HepG2 (cell line): ENCODE results near the gene RIOK3. TPM values are rescaled to one million over a fixed set of nuclear protein-coding genes. Genes with fewer than 3 reads are reported as not detected.

Experiments used
- ATAC-seq: fragments of 200-7000 bp; cut with Tn5 transposase; 3 replicates; pipeline ENCODE4 v1.9.1; 2020; ENCODE audit warnings: mild to moderate bottlenecking, moderate library complexity
- BruUV-seq: library from RNA; stranded (reverse); fragments of 400-500 nt; replicated peaks from 2 replicates; lab custom pipeline; 2021; lab: Mats Ljungman, UMichigan
- CTCF ChIA-PET: fragments of 300-600 bp; formaldehyde crosslinking; extraction: SDS; loops from one replicate; lab custom pipeline; 2021; ENCODE audit warnings: low total read pairs, inconsistent platforms, low intra/inter-chr PET ratio; lab: Yijun Ruan, JAX
- POLR2A ChIA-PET: fragments of 350-600 bp; sonication (Branson Sonifier 250); formaldehyde crosslinking; loops from one replicate; lab custom pipeline; 2020; ENCODE audit warnings: antibody characterized with exemption, inconsistent platforms; lab: Yijun Ruan, JAX
- DNase-seq: peaks from one replicate; pipeline ENCODE4 v3.0.0-alpha.2; 2015; ENCODE audit warnings: low spot score
- FAIRE-seq: peaks from 3 replicates; lab custom pipeline; 2011; peaks lifted over from hg19 to GRCh38; lab: Jason Lieb, UNC
- H2AFZ ChIP-seq: one replicate; pipeline ENCODE4 v1.6.1; 2011; ENCODE audit warnings: low read length, inconsistent platforms
- H3K27ac ChIP-seq: fragments of 300-600 bp; 3 replicates; pipeline ENCODE4 v1.8.0; 2011; ENCODE audit warnings: mixed run types, mild to moderate bottlenecking, mixed read lengths, low read length, inconsistent platforms; ENCODE audit not compliant: insufficient read depth; ENCODE audit errors: extremely low read length
- H3K27me3 ChIP-seq, 2 experiments: fragments of 200-600 bp in 1 of 2; 2 replicates in 1 of 2; 3 replicates in 1 of 2; pipeline versions ENCODE4 v1.6.0 to v1.8.0; 2011; ENCODE audit warnings: low read length in 2 of 2, mild to moderate bottlenecking in 2 of 2, moderate library complexity in 2 of 2, inconsistent platforms in 1 of 2; ENCODE audit not compliant: insufficient read depth in 2 of 2, control insufficient read depth in 1 of 2
- H3K36me3 ChIP-seq, 2 experiments: fragments of 200-600 bp in 1 of 2; replicated peaks in 1 of 2; 2 replicates in 1 of 2; 3 replicates in 1 of 2; pipeline versions ENCODE4 v1.5.1 to v1.8.0; 2011; ENCODE audit warnings: low read length in 2 of 2, inconsistent platforms in 1 of 2; ENCODE audit not compliant: insufficient read depth in 2 of 2, control insufficient read depth in 1 of 2
- H3K4me1 ChIP-seq: 2 replicates; pipeline ENCODE4 v1.5.1; 2012; ENCODE audit warnings: low read length, inconsistent platforms; ENCODE audit not compliant: insufficient read depth
- H3K4me2 ChIP-seq: 2 replicates; pipeline ENCODE4 v1.6.0; 2011; ENCODE audit warnings: low read depth, low read length, inconsistent platforms
- H3K4me3 ChIP-seq, 3 experiments: fragments of 200-600 bp in 1 of 3; sonication (generic), shearing (Covaris generic) in 1 of 3; replicated peaks in 1 of 3; 2 replicates each; pipeline ENCODE4 v1.5.1; 2011 to 2016; ENCODE audit warnings: low read length in 3 of 3, inconsistent platforms in 2 of 3, low read depth in 2 of 3, mild to moderate bottlenecking in 2 of 3, control low read depth in 1 of 3, mixed read lengths in 1 of 3; ENCODE audit not compliant: insufficient read depth in 1 of 3
- H3K79me2 ChIP-seq: one replicate; pipeline ENCODE4 v1.6.1; 2011; ENCODE audit warnings: low read length, inconsistent platforms; ENCODE audit not compliant: insufficient read depth
- H3K9ac ChIP-seq: 2 replicates; pipeline ENCODE4 v1.6.0; 2011; ENCODE audit warnings: mild to moderate bottlenecking, low read depth, low read length, inconsistent platforms; ENCODE audit not compliant: insufficient read depth
- H3K9me3 ChIP-seq: 2 replicates; pipeline ENCODE4 v1.5.1; 2012; ENCODE audit warnings: mild to moderate bottlenecking, low read length
- H4K20me1 ChIP-seq: 2 replicates; pipeline ENCODE4 v1.6.0; 2011; ENCODE audit warnings: inconsistent platforms, mild to moderate bottlenecking, low read length, moderate library complexity; ENCODE audit not compliant: insufficient read depth
- DBP ChIP-seq: sonication (generic); formaldehyde crosslinking; IDR thresholded peaks from 2 replicates; pipeline ENCODE4 v1.4.0; 2020; ENCODE audit warnings: missing genetic modification reagents; ENCODE audit errors: not compliant biosample characterization
- ETS1 ChIP-seq: sonication (generic); formaldehyde crosslinking; IDR thresholded peaks from 2 replicates; pipeline ENCODE4 v1.4.0; 2020; ENCODE audit warnings: missing genetic modification reagents
- HDAC2 ChIP-seq: sonication (generic); formaldehyde crosslinking; IDR thresholded peaks from 2 replicates; pipeline ENCODE4 v1.4.0; 2020; ENCODE audit warnings: missing genetic modification reagents
- HMG20B ChIP-seq: conservative IDR thresholded peaks from 2 replicates; pipeline ENCODE4 v1.6.1; 2016; ENCODE audit warnings: missing genetic modification reagents, missing compliant biosample characterization
- HNRNPLL ChIP-seq: fragments of 200-400 bp; formaldehyde crosslinking; IDR thresholded peaks from 2 replicates; pipeline ENCODE4 v1.6.1; 2017; ENCODE audit warnings: mild to moderate bottlenecking, low read depth, low read length; ENCODE audit not compliant: poor library complexity, severe bottlenecking
- KLF15 ChIP-seq: sonication (generic); formaldehyde crosslinking; IDR thresholded peaks from 2 replicates; pipeline ENCODE4 v1.8.1; 2023; ENCODE audit warnings: borderline replicate concordance, mild to moderate bottlenecking, inconsistent platforms, missing genetic modification reagents, mixed read lengths
- NCOR1 ChIP-seq: fragments of 200-600 bp; sonication (generic); IDR thresholded peaks from 2 replicates; pipeline ENCODE4 v1.7.0; 2017; ENCODE audit warnings: antibody characterized with exemption, low read length, borderline replicate concordance
- NFE2 ChIP-seq: sonication (generic); formaldehyde crosslinking; IDR thresholded peaks from 2 replicates; pipeline ENCODE4 v1.4.0; 2020; ENCODE audit warnings: missing genetic modification reagents
- NONO ChIP-seq, 2 experiments: fragments of 450-650 bp in 1 of 2; sonication (generic) in 1 of 2; formaldehyde crosslinking in 1 of 2; IDR thresholded peaks in 1 of 2; conservative IDR thresholded peaks in 1 of 2; 2 replicates each; pipeline versions ENCODE4 v1.6.1 to v1.8.0; 2017 to 2022; ENCODE audit warnings: mild to moderate bottlenecking in 1 of 2, missing genetic modification reagents in 1 of 2, moderate library complexity in 1 of 2
- SP2 ChIP-seq: sonication (generic); formaldehyde crosslinking; IDR thresholded peaks from 2 replicates; pipeline ENCODE4 v1.5.1; 2020; ENCODE audit warnings: mild to moderate bottlenecking, missing genetic modification reagents
- ZFP90 ChIP-seq: sonication (generic); formaldehyde crosslinking; IDR thresholded peaks from 2 replicates; pipeline ENCODE4 v1.8.0; 2022; ENCODE audit warnings: missing genetic modification reagents, mild to moderate bottlenecking, inconsistent platforms, borderline replicate concordance
- ZMYM3 ChIP-seq: sonication (generic); formaldehyde crosslinking; IDR thresholded peaks from 2 replicates; pipeline ENCODE4 v1.5.1; 2020; ENCODE audit warnings: mild to moderate bottlenecking, missing genetic modification reagents
- ZNF510 ChIP-seq: sonication (generic); formaldehyde crosslinking; IDR thresholded peaks from 2 replicates; pipeline ENCODE4 v1.4.0; 2020; ENCODE audit warnings: low read depth, mild to moderate bottlenecking, missing genetic modification reagents
- ZSCAN9 ChIP-seq: IDR thresholded peaks from 2 replicates; pipeline ENCODE4 v1.6.1; 2016; ENCODE audit warnings: borderline replicate concordance
- WGBS: methylation state at CpG from one replicate; pipeline ENCODE4 v1.1.6; 2017; ENCODE audit warnings: low lambda C conversion rate; 5-methylcytosine and 5-hydroxymethylcytosine counted together
- in situ Hi-C: cut with HindIII; loops from 2 replicates; pipeline ENCODE4 v1.10.0; 2017; ENCODE audit warnings: low pct_unique_long_range_greater_than_20kb; ENCODE audit not compliant: extremely low pct_ligation_motif_present
- intact Hi-C: fragments of 100-400 bp; cut with micrococcal nuclease; formaldehyde crosslinking; loops from one replicate; pipeline ENCODE4 v1.10.0; 2022; ENCODE audit not compliant: unreplicated experiment
- polyA plus RNA-seq, 8 experiments: library from polyadenylated mRNA; depleted of rRNA in 3 of 8; stranded (reverse) in 7 of 8; unstranded in 1 of 8; fragments of >200 nt; fragmentation: Illumina TruSeq in 4 of 8; extraction: Trizol in 4 of 8; gene quantifications; 2 replicates each; pipeline versions ENCODE4 v1.2.1 to v1.2.3, GENCODE V29; 2011 to 2016; ENCODE audit warnings: low read depth in 4 of 8, missing spikeins in 1 of 8, mixed read lengths in 1 of 8; ENCODE audit not compliant: insufficient read depth in 1 of 8
- total RNA-seq, 5 experiments: library from RNA; depleted of rRNA; stranded (reverse); fragments of >200 nt; fragmentation: Illumina TruSeq; extraction: Trizol; gene quantifications; 2 replicates each; pipeline ENCODE4 v1.2.3, GENCODE V29; 2016; ENCODE audit warnings: low read depth in 1 of 5
- TF ChIP-seq, protein P1 (sequence below): sonication (generic); formaldehyde crosslinking; IDR thresholded peaks from 2 replicates; pipeline ENCODE4 v1.5.0; 2020; ENCODE audit warnings: mild to moderate bottlenecking, missing genetic modification reagents

RIOK3 gene
- total and polyA plus RNA-seq, 2 of the 13 experiments (the other 11 are each of a cell fraction or from before 2014, with no cell fraction given): 26.7 to 36.0 TPM

- in situ Hi-C loops: loop anchor here (10.0 to 25.0 kb wide), 2 partner anchors 329 to 591 kb away; no protein-coding TSS in a partner anchor
- 96% methylated on average over 8 of the region's 8 CpGs for WGBS
Measured at GRCh38 chr18:23403310-23403709, 49.8 kb upstream of the RIOK3 start.

DNA sequence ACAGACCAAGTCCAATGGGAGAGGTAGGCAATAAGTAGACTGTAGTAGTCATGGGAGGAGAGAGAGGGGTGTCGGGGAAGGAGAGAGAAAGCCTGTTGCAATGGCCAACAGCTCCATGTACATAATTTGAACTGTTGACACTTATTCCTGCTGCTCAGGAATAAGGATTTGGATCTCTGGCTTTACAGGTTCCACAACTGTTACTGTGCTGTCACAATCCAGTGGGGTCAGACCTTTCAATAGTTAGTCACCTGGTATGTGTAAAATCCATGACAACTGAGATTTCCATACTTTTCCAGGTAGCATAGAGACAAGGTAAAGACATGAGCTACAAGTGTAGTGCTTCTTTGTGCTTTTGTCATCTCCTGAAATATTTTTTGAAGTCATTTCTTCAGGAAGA lies 47.5 kb upstream of the RIOK3 start:
- DNase-seq: no peak
- TF ChIP-seq NFE2 (CRISPR knock-in tag) (no peak), DBP (no peak), ZSCAN9 (CRISPR knock-in tag) (no peak), SP2 (CRISPR knock-in tag) (no peak), HDAC2 (CRISPR knock-in tag) (no peak), NONO (IDR thresholded peaks at IDR 0.05) (no peak), NONO (CRISPR knock-in tag; conservative IDR thresholded peaks at IDR 0.05) (no peak), ZNF510 (CRISPR knock-in tag) (no peak), NCOR1 (no peak)
- TF ChIP-seq, protein P1, sequence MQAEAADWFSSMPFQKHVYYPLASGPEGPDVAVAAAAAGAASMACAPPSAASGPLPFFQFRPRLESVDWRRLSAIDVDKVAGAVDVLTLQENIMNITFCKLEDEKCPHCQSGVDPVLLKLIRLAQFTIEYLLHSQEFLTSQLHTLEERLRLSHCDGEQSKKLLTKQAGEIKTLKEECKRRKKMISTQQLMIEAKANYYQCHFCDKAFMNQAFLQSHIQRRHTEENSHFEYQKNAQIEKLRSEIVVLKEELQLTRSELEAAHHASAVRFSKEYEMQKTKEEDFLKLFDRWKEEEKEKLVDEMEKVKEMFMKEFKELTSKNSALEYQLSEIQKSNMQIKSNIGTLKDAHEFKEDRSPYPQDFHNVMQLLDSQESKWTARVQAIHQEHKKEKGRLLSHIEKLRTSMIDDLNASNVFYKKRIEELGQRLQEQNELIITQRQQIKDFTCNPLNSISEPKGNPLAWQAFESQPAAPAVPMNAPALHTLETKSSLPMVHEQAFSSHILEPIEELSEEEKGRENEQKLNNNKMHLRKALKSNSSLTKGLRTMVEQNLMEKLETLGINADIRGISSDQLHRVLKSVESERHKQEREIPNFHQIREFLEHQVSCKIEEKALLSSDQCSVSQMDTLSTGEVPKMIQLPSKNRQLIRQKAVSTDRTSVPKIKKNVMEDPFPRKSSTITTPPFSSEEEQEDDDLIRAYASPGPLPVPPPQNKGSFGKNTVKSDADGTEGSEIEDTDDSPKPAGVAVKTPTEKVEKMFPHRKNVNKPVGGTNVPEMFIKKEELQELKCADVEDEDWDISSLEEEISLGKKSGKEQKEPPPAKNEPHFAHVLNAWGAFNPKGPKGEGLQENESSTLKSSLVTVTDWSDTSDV (CRISPR knock-in tag): no peak

More at GRCh38 chr18:23403310-23403709, 49.8 kb upstream of the RIOK3 start:
- Histone ChIP-seq H4K20me1 (no peaks in the 10 kb centered on the region), H3K36me3 (no peaks in the 10 kb centered on the region), H3K9me3 (no peaks in the 10 kb centered on the region), H2AFZ (no peak overlapping the region), H3K79me2 (peaks cover 3% of the 10 kb centered on the region), H3K9ac (no peak overlapping the region), H3K4me1 (peaks cover 56% of the 10 kb centered on the region), H3K4me2 (no peak overlapping the region), H3K27ac (no peak overlapping the region), H3K27me3 (no peaks in the 10 kb centered on the region), H3K4me3 (no peak overlapping the region)
- no peak for ATAC-seq
- TF ChIP-seq KLF15 (CRISPR knock-in tag): no peak
- TF ChIP-seq ZMYM3 (CRISPR knock-in tag): peak; percentile 72
- no peak for TF ChIP-seq HMG20B
- no peak for TF ChIP-seq HNRNPLL
- TF ChIP-seq ZFP90 (CRISPR knock-in tag): no peak
- TF ChIP-seq ETS1 (CRISPR knock-in tag): no peak
- no TSS peak for BruUV-seq
- no peak for DNase-seq
- FAIRE-seq: no peak
- POLR2A ChIA-PET: no interaction called here
- intact Hi-C loops: loop anchor here (10.0 kb wide), 1 partner anchor 469 kb away; the partner anchor contains the start of gene RBBP8
- CTCF ChIA-PET: no interaction called here

More for the DNA sequence above, 47.5 kb upstream of the RIOK3 start:
- Histone ChIP-seq H3K27me3 (no peaks in the 10 kb centered on the region), H4K20me1 (no peaks in the 10 kb centered on the region), H3K9me3 (no peaks in the 10 kb centered on the region), H3K36me3 (no peaks in the 10 kb centered on the region), H3K27ac (peak overlapping the region; percentile 26), H3K4me3 (no peak overlapping the region), H3K79me2 (peaks cover 3% of the 10 kb centered on the region), H3K4me2 (no peak overlapping the region), H3K4me1 (peaks cover 53% of the 10 kb centered on the region), H2AFZ (no peak overlapping the region), H3K9ac (no peak overlapping the region)
- 95% methylated on average over 1 of the region's 1 CpG for WGBS
- POLR2A ChIA-PET: interaction anchor here (1.2 to 1.7 kb wide), 3 partner anchors 21 to 271 kb away, joined by 3 to 13 read pairs (median 10); partner anchors contain the start of gene RIOK3
- FAIRE-seq (peak; percentile 26), ATAC-seq (no peak)
- in situ Hi-C loops (loop anchor here (10.0 to 25.0 kb wide), 2 partner anchors 331 to 593 kb away; no protein-coding TSS in a partner anchor), intact Hi-C loops (loop anchor here (2.0 to 10.0 kb wide), 2 partner anchors 27 to 471 kb away; partner anchors contain the start of gene RBBP8)
- CTCF ChIA-PET: no interaction called here
- no TSS peak for BruUV-seq
